ENCODE data around the gene CCSER1.

GRCh38 chr4:91366554-91366953 lies 1239.4 kb downstream of the CCSER1 start:
- TF ChIP-seq CTCF (IDR thresholded peaks at IDR 0.05) (no peak), POLR2A (IDR thresholded peaks at IDR 0.05) (no peak), EP300 (IDR thresholded peaks at IDR 0.05; ENCODE audit: low read depth) (no peak), POLR2AphosphoS5 (IDR thresholded peaks at IDR 0.05) (no peak)
